IPS-18a (cell line): ENCODE data around the gene NUDT12.

Experiments
- H3K27ac ChIP-seq: one replicate; pipeline ENCODE4 v1.5.1; 2013; ENCODE audit warnings: low read length
- H3K27me3 ChIP-seq: one replicate; pipeline ENCODE4 v1.6.1; 2013; ENCODE audit warnings: mild to moderate bottlenecking, low read length; ENCODE audit not compliant: control insufficient read depth, insufficient read depth
- H3K36me3 ChIP-seq: one replicate; pipeline ENCODE4 v1.6.1; 2013; ENCODE audit warnings: low read depth, low read length; ENCODE audit not compliant: control insufficient read depth
- H3K4me1 ChIP-seq: one replicate; pipeline ENCODE4 v1.6.1; 2013; ENCODE audit warnings: low read depth, low read length; ENCODE audit not compliant: control insufficient read depth
- H3K4me3 ChIP-seq: one replicate; pipeline ENCODE4 v1.5.1; 2013; ENCODE audit warnings: low read length
- H3K9ac ChIP-seq: one replicate; pipeline ENCODE4 v1.6.1; 2013; ENCODE audit warnings: mild to moderate bottlenecking, low read length, moderate library complexity
- H3K9me3 ChIP-seq: one replicate; pipeline ENCODE4 v1.6.1; 2013; ENCODE audit warnings: low read depth, low read length; ENCODE audit not compliant: control insufficient read depth

Gene NUDT12

GRCh38 chr5:103539376-103540330 lies 22.9 kb downstream of the NUDT12 start:
- H3K9me3 ChIP-seq = no peaks in the 10 kb centered on the region
- no peaks in the 10 kb centered on the region for H3K36me3 ChIP-seq
- H3K27ac ChIP-seq = no peak overlapping the region
- no peak overlapping the region for H3K9ac ChIP-seq
- H3K27me3 ChIP-seq = no peaks in the 10 kb centered on the region
- no peak overlapping the region for H3K4me3 ChIP-seq
- H3K4me1 ChIP-seq = no peaks in the 10 kb centered on the region

GRCh38 chr5:103532086-103532734 lies 30.4 kb downstream of the NUDT12 start:
- H3K27me3 ChIP-seq = no peaks in the 10 kb centered on the region
- H3K9me3 ChIP-seq = no peaks in the 10 kb centered on the region

DNA sequence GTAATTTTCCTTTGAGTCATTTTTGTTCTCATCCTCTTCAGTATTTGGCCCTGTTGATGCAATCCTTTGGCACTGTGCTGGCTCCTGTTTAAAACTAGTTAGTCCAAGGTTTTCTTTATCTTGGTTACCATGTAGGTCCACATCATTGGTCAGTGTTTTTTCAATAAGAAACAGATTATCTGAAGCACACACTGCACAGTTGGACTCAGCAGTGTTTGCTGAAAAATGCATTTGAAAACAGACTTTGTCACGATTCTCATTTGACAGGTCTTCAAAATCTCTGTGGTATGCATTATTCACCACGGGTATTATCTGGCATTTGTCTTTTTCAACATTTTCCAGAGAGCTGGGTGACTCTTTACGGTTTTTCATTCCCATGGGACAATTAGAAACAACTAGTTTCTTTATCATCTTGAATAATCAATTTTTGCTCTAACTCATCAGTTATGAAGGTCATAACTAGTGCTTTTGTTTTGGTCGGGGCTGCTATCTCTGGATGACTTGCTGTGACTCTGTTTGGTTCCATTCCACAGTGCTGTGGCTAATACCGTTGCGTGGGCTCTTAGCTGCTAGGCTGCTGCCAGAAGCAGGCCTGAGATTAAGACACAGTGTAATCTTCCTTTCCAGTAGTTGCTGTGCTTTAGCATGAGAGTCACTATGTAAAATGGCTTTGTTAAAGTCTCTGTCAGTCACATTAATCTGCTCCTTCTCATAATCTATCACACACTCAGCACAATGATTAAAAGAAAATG lies 36.2 kb downstream of the NUDT12 start:
- Histone ChIP-seq H3K27me3 (no peaks in the 10 kb centered on the region), H3K27ac (no peak overlapping the region), H3K9me3 (no peaks in the 10 kb centered on the region), H3K9ac (no peak overlapping the region), H3K36me3 (no peaks in the 10 kb centered on the region), H3K4me3 (no peak overlapping the region), H3K4me1 (no peaks in the 10 kb centered on the region)

More at GRCh38 chr5:103532086-103532734, 30.4 kb downstream of the NUDT12 start:
- Histone ChIP-seq H3K4me3 (no peak overlapping the region), H3K27ac (no peak overlapping the region), H3K4me1 (no peaks in the 10 kb centered on the region), H3K36me3 (no peaks in the 10 kb centered on the region), H3K9ac (no peak overlapping the region)

DNA sequence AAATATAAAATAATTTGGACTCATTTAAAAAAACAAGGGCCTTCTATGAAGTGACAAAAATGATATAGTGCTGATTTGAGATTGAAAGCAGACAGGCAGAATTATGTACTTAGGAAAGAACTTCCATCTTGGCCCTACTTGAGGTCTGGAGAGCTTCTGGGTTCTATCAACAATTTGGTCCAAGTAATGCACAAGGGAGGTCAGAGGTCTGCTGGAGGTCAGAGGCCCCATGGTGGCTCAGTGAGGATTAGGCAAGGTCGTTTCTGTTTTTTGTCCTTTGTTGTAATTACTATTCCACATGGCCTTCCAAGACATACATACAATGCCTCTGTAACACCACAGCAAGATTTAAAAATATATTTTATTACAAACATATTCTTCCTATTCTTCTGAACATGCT lies 37.2 kb downstream of the NUDT12 start:
- H3K9me3 ChIP-seq = no peaks in the 10 kb centered on the region
- no peaks in the 10 kb centered on the region for H3K27me3 ChIP-seq
- H3K27ac ChIP-seq = no peak overlapping the region
- no peak overlapping the region for H3K9ac ChIP-seq
- no peak overlapping the region for H3K4me3 ChIP-seq
- no peaks in the 10 kb centered on the region for H3K4me1 ChIP-seq
- H3K36me3 ChIP-seq = no peaks in the 10 kb centered on the region

- Histone ChIP-seq H3K9ac (no peak overlapping the region), H3K27ac (no peak overlapping the region), H3K4me3 (no peak overlapping the region), H3K27me3 (no peaks in the 10 kb centered on the region), H3K4me1 (no peaks in the 10 kb centered on the region), H3K9me3 (no peaks in the 10 kb centered on the region), H3K36me3 (no peaks in the 10 kb centered on the region)
Observed at GRCh38 chr5:103523319-103523718, 39.3 kb downstream of the NUDT12 start.

DNA sequence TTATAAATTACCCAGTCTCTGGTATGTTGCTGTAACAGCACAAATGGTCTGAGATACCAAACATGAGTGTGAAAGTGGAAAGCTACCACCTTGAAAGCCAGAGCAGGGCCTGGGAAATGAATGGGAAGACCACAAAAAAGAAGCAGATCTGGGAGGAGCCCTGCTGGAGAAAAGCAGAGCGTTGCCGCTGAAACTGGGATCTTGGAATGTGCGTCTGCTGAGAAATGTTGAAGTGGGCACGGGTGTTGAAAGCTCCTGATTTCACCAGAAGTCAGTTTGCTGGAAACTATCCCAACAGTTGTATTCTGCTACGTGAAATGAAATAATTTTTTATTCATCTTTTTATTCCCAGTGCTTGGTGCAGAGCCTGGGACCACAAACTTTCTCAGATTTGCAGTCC lies 40.0 kb downstream of the NUDT12 start:
- Histone ChIP-seq H3K4me3 (no peak overlapping the region), H3K4me1 (no peaks in the 10 kb centered on the region), H3K9ac (no peak overlapping the region), H3K27me3 (no peaks in the 10 kb centered on the region), H3K27ac (no peak overlapping the region), H3K36me3 (no peaks in the 10 kb centered on the region), H3K9me3 (no peaks in the 10 kb centered on the region)

DNA sequence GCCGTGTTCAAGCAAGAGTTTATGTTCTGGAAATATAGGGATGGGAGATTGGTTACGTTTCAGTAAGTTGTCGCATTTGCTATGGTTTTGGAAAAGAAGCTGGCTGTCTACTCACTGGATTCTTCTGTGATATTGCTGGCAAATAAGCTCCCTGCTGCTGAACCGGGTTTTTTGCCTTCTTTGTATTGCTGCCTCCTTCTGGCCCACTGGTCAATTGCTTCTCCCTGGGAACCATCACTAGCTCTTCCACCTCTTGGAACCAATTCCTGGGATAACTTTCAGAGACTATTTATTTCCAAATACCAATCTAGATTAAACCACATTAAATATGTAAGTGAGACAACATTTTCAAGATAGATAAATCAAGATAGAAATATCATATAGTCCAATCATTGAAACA lies 43.0 kb downstream of the NUDT12 start:
- Histone ChIP-seq H3K27me3 (no peaks in the 10 kb centered on the region), H3K4me3 (no peak overlapping the region), H3K4me1 (no peaks in the 10 kb centered on the region), H3K36me3 (no peaks in the 10 kb centered on the region), H3K9ac (no peak overlapping the region), H3K9me3 (no peaks in the 10 kb centered on the region), H3K27ac (no peak overlapping the region)

- Histone ChIP-seq H3K27me3 (no peaks in the 10 kb centered on the region), H3K9me3 (no peaks in the 10 kb centered on the region), H3K36me3 (no peaks in the 10 kb centered on the region), H3K9ac (no peak overlapping the region), H3K4me1 (peaks cover 7% of the 10 kb centered on the region), H3K27ac (no peak overlapping the region), H3K4me3 (no peak overlapping the region)
Observed at GRCh38 chr5:103514371-103514770, 48.2 kb downstream of the NUDT12 start.

DNA sequence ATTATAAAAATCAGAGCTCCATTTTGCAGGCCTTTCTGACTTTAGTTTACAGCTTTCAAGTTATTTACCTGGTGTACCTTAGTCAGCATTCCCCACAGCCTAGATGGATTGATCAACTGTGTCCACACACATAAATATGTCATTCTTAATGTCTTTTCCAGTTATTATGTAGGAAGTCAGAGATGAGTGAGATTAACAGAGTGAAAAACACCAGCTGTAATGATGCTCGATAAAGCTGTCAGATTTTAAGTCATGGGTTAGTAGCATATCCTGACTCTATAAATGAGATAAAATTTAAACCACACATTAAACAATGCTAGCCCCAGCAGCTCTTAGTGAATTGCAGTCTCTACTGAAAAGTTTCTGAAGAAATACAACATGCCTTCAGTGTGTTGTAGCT lies 48.9 kb downstream of the NUDT12 start:
- Histone ChIP-seq H3K36me3 (no peaks in the 10 kb centered on the region), H3K27me3 (no peaks in the 10 kb centered on the region), H3K4me3 (no peak overlapping the region), H3K27ac (no peak overlapping the region), H3K9ac (no peak overlapping the region), H3K4me1 (peaks cover 7% of the 10 kb centered on the region), H3K9me3 (no peaks in the 10 kb centered on the region)

- Histone ChIP-seq H3K4me1 (peaks cover 7% of the 10 kb centered on the region), H3K4me3 (no peak overlapping the region)
Observed at GRCh38 chr5:103512500-103512899, 50.1 kb downstream of the NUDT12 start.

DNA sequence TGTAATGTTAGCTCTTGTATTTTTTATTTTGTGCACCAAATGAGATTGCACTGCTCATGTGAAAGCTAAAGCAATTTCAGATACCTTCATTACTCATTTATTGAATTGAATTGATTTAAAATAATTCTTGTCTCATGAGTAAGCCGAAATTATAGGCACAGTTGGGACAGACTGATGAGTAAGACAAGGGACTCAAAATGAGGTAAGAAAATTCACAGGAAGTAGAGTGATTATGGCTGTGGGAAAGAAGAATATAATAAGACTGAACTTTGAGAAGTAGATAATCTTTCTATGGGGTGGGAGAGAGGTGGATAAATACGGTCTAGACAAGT lies 51.1 kb downstream of the NUDT12 start:
- Histone ChIP-seq H3K27ac (no peak overlapping the region), H3K36me3 (no peaks in the 10 kb centered on the region), H3K9me3 (peaks cover 5% of the 10 kb centered on the region), H3K27me3 (no peaks in the 10 kb centered on the region), H3K9ac (no peak overlapping the region), H3K4me3 (no peak overlapping the region), H3K4me1 (peaks cover 7% of the 10 kb centered on the region)

More at GRCh38 chr5:103512500-103512899, 50.1 kb downstream of the NUDT12 start:
- Histone ChIP-seq H3K27ac (no peak overlapping the region), H3K9ac (no peak overlapping the region), H3K27me3 (no peaks in the 10 kb centered on the region), H3K36me3 (no peaks in the 10 kb centered on the region), H3K9me3 (no peaks in the 10 kb centered on the region)
